Endothelial cell of umbilical vein (primary cell): ENCODE data around the gene ONECUT2. TPM values are rescaled to one million over a fixed set of nuclear protein-coding genes. Genes with fewer than 3 reads are reported as not detected.

Experiments used
- BruUV-seq: library from RNA; stranded (reverse); fragments of 400-500 nt; replicated peaks from 2 replicates; lab custom pipeline; 2021; lab: Mats Ljungman, UMichigan
- CTCF ChIA-PET: fragments of 300-600, 350-600 bp; sonication (Branson Sonifier 250); formaldehyde crosslinking; loops from one replicate; lab custom pipeline; 2021; ENCODE audit warnings: antibody characterized with exemption, inconsistent platforms; lab: Charles Lee
- POLR2A ChIA-PET: fragments of 300-600, 350-600 bp; sonication (Branson Sonifier 250); formaldehyde crosslinking; loops from one replicate; lab custom pipeline; 2021; ENCODE audit warnings: antibody characterized with exemption, inconsistent platforms; lab: Charles Lee
- DNase-seq: peaks from one replicate; pipeline ENCODE4 v3.0.0-alpha.2; 2011; ENCODE audit warnings: low read depth, low spot score
- FAIRE-seq: peaks from 2 replicates; lab custom pipeline; 2011; peaks lifted over from hg19 to GRCh38; lab: Jason Lieb, UNC
- H2AFZ ChIP-seq: 2 replicates; pipeline ENCODE4 v1.6.0; 2012; ENCODE audit warnings: low read depth, low read length, control low read depth, inconsistent platforms
- H3K27ac ChIP-seq: 2 replicates; pipeline ENCODE4 v1.5.1; 2011; ENCODE audit warnings: low read depth, mild to moderate bottlenecking, control low read depth, low read length, moderate library complexity; ENCODE audit not compliant: insufficient read depth
- H3K27me3 ChIP-seq, 2 experiments: 2 replicates each; pipeline versions ENCODE4 v1.6.0 to v1.6.1; 2011; ENCODE audit warnings: low read length in 2 of 2, mixed read lengths in 1 of 2; ENCODE audit not compliant: control insufficient read depth in 2 of 2, insufficient read depth in 2 of 2
- H3K36me3 ChIP-seq, 2 experiments: 2 replicates in 1 of 2; 3 replicates in 1 of 2; pipeline ENCODE4 v1.5.1; 2011; ENCODE audit warnings: low read length in 2 of 2, mild to moderate bottlenecking in 1 of 2, moderate library complexity in 1 of 2; ENCODE audit not compliant: control insufficient read depth in 2 of 2, insufficient read depth in 2 of 2; ENCODE audit errors: extremely low read depth in 1 of 2
- H3K4me1 ChIP-seq: 3 replicates; pipeline ENCODE4 v1.5.1; 2011; ENCODE audit warnings: mild to moderate bottlenecking, low read length; ENCODE audit not compliant: control insufficient read depth, insufficient read depth; ENCODE audit errors: extremely low read depth
- H3K4me2 ChIP-seq: 2 replicates; pipeline ENCODE4 v1.6.1; 2011; ENCODE audit warnings: low read length, control low read depth, mixed read lengths; ENCODE audit not compliant: insufficient read depth
- H3K4me3 ChIP-seq, 3 experiments: fragments of 200-600 bp in 1 of 3; sonication (generic), shearing (Covaris generic) in 1 of 3; replicated peaks in 1 of 3; 2 replicates each; pipeline ENCODE4 v1.5.1; 2011 to 2016; ENCODE audit warnings: control low read depth in 3 of 3, low read length in 3 of 3, mild to moderate bottlenecking in 2 of 3, inconsistent platforms in 1 of 3, low read depth in 1 of 3, moderate library complexity in 1 of 3; ENCODE audit not compliant: insufficient read depth in 1 of 3
- H3K79me2 ChIP-seq: 2 replicates; pipeline ENCODE4 v1.6.0; 2012; ENCODE audit warnings: low read length, inconsistent platforms; ENCODE audit not compliant: control insufficient read depth, insufficient read depth
- H3K9ac ChIP-seq: replicated peaks from 2 replicates; pipeline ENCODE3; 2011; ENCODE audit warnings: low read length, control low read depth; ENCODE audit not compliant: insufficient read depth; ENCODE audit errors: extremely low read depth
- H3K9me1 ChIP-seq: replicated peaks from 3 replicates; pipeline ENCODE4 v1.6.0; 2011; ENCODE audit warnings: mild to moderate bottlenecking, low read length; ENCODE audit not compliant: control insufficient read depth, insufficient read depth; ENCODE audit errors: extremely low read depth
- H3K9me3 ChIP-seq: replicated peaks from 2 replicates; pipeline ENCODE4 v1.5.1; 2012; ENCODE audit warnings: low read length, inconsistent platforms; ENCODE audit not compliant: control insufficient read depth, insufficient read depth
- H4K20me1 ChIP-seq: replicated peaks from 2 replicates; pipeline ENCODE3; 2011; ENCODE audit warnings: mild to moderate bottlenecking, low read length; ENCODE audit not compliant: control insufficient read depth, insufficient read depth; ENCODE audit errors: extremely low read depth
- CTCF ChIP-seq, 2 donors: IDR thresholded peaks; 1 replicate in 1 of 2; 2 replicates in 1 of 2; pipeline ENCODE4 v1.5.1; 2011; ENCODE audit warnings: low read length in 2 of 2, mild to moderate bottlenecking in 2 of 2, moderate library complexity in 2 of 2, control low read depth in 1 of 2, inconsistent platforms in 1 of 2, low read depth in 1 of 2; ENCODE audit not compliant: insufficient read depth in 1 of 2; ENCODE audit errors: extremely low read depth in 1 of 2
- EZH2 ChIP-seq: IDR thresholded peaks from 2 replicates; pipeline ENCODE4 v1.6.1; 2012; ENCODE audit warnings: borderline replicate concordance, low read depth, mild to moderate bottlenecking, moderate library complexity, low read length, inconsistent platforms; ENCODE audit not compliant: severe bottlenecking
- FOS ChIP-seq: IDR thresholded peaks from 2 replicates; pipeline ENCODE4 v1.6.1; 2011; ENCODE audit warnings: mild to moderate bottlenecking, low read length, moderate library complexity, borderline replicate concordance; ENCODE audit not compliant: insufficient read depth
- GATA2 ChIP-seq: IDR thresholded peaks from 2 replicates; pipeline ENCODE4 v1.7.0; 2011; ENCODE audit warnings: low read depth, mild to moderate bottlenecking, moderate library complexity, mixed read lengths, low read length; ENCODE audit not compliant: insufficient read length, insufficient read depth
- JUN ChIP-seq: IDR thresholded peaks from 2 replicates; pipeline ENCODE4 v1.6.1; 2011; ENCODE audit warnings: borderline replicate concordance, low read depth; ENCODE audit not compliant: insufficient read length, insufficient read depth
- MYC ChIP-seq: IDR thresholded peaks from one replicate; pipeline ENCODE4 v1.6.1; 2011; ENCODE audit warnings: mild to moderate bottlenecking, low read depth, low read length
- POLR2A ChIP-seq: IDR thresholded peaks from 2 replicates; pipeline ENCODE4 v1.6.1; 2012; ENCODE audit warnings: low read depth, mild to moderate bottlenecking, control low read depth, low read length
- POLR2AphosphoS5 ChIP-seq: IDR thresholded peaks from 2 replicates; pipeline ENCODE4 v1.6.1; 2012; ENCODE audit warnings: low read depth, mild to moderate bottlenecking, control low read depth, low read length, moderate library complexity; ENCODE audit not compliant: insufficient read depth
- dilution Hi-C: fragments of 300-500 bp; cut with MboI; formaldehyde crosslinking; loops from one replicate; pipeline ENCODE4 v1.15.0; 2019; ENCODE audit warnings: low sequenced_read_pairs; ENCODE audit not compliant: extremely low pct_ligation_motif_present
- intact Hi-C: fragments of 100-400 bp; cut with micrococcal nuclease; formaldehyde crosslinking; loops from one replicate; pipeline ENCODE4 v1.10.0; 2022
- polyA plus RNA-seq, 4 experiments: library from polyadenylated mRNA; depleted of rRNA in 3 of 4; stranded (reverse) in 3 of 4; unstranded in 1 of 4; fragments of >200 nt; gene quantifications; 2 replicates each; pipeline versions ENCODE4 v1.2.1 to v1.2.3, GENCODE V29; 2011 to 2012; ENCODE audit warnings: missing spikeins in 1 of 4
- total RNA-seq: library from RNA; stranded (reverse); gene quantifications from 2 replicates; pipeline ENCODE4 v1.2.3, GENCODE V29; 2021
- TF ChIP-seq, protein P1 (sequence below): IDR thresholded peaks from 2 replicates; pipeline ENCODE4 v1.6.1; 2011; ENCODE audit not compliant: insufficient read depth, insufficient read length

ONECUT2 gene
- total and polyA plus RNA-seq, 2 donors (not counting 3 experiments of a cell fraction or from before 2014, with no cell fraction given), result 0.01 to 0.62 TPM

- Histone ChIP-seq H4K20me1 (no peaks in the 10 kb centered on the region), H3K36me3 (no peaks in the 10 kb centered on the region), H3K79me2 (no peaks in the 10 kb centered on the region), H3K9ac (no peak overlapping the region), H3K4me3 (no peak overlapping the region), H3K27me3 (peaks cover 86 to 91% of the 10 kb centered on the region in 2 experiments), H2AFZ (no peak overlapping the region), H3K9me3 (no peaks in the 10 kb centered on the region), H3K4me1 (peaks cover 15% of the 10 kb centered on the region), H3K27ac (no peak overlapping the region), H3K9me1 (no peaks in the 10 kb centered on the region), H3K4me2 (no peak overlapping the region)
- TF ChIP-seq JUN (no peak), FOS (no peak), EZH2 (no peak), POLR2AphosphoS5 (no peak), GATA2 (no peak), CTCF (IDR thresholded peaks at IDR 0.05; ENCODE audit: extremely low read depth in 1 of 2, insufficient read depth in 1 of 2, low read depth in 1 of 2, low read length in 2 of 2) (no peak), MYC (no peak), POLR2A (no peak)
- TF ChIP-seq, protein P1, sequence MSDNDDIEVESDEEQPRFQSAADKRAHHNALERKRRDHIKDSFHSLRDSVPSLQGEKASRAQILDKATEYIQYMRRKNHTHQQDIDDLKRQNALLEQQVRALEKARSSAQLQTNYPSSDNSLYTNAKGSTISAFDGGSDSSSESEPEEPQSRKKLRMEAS, result no peak
- intact Hi-C loops, result loop anchor here (1.0 to 5.0 kb wide), 4 partner anchors 28 to 690 kb away; partner anchors contain the start of gene ST8SIA3
- DNase-seq, result no peak
- BruUV-seq, result no TSS peak
- POLR2A ChIA-PET, result no interaction called here
- no peak for FAIRE-seq
- dilution Hi-C loops, result no loop called here
- CTCF ChIA-PET, result interaction anchor here (1.3 to 2.6 kb wide), 6 partner anchors 9 to 736 kb away, joined by 4 to 15 read pairs (median 6); no protein-coding TSS in a partner anchor
Measured at GRCh38 chr18:57438743-57439608, 3.8 kb downstream of the ONECUT2 start.
